Measurements from ENCODE around the gene ZNF197.

DNA sequence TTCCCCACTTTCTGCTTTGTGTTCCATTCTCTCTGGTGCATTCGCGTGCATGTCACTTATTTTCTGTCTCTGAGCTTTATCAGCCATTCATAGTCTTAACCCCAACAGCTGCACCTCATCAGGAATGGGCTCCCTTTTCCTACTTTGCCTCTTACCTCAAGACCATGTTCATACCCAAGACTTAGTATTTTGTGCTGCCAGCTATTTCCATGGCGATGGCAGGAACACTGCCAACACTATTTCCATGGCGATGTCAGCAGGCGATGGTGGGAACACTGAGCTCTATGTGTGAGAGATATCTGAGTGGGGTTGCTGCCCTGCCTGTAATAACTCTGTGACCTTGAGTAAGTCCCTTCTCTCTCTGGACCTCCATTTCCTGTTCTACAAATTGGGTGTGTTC, 29.2 kb downstream of the ZNF197 start:
- TF ChIP-seq, protein P1, sequence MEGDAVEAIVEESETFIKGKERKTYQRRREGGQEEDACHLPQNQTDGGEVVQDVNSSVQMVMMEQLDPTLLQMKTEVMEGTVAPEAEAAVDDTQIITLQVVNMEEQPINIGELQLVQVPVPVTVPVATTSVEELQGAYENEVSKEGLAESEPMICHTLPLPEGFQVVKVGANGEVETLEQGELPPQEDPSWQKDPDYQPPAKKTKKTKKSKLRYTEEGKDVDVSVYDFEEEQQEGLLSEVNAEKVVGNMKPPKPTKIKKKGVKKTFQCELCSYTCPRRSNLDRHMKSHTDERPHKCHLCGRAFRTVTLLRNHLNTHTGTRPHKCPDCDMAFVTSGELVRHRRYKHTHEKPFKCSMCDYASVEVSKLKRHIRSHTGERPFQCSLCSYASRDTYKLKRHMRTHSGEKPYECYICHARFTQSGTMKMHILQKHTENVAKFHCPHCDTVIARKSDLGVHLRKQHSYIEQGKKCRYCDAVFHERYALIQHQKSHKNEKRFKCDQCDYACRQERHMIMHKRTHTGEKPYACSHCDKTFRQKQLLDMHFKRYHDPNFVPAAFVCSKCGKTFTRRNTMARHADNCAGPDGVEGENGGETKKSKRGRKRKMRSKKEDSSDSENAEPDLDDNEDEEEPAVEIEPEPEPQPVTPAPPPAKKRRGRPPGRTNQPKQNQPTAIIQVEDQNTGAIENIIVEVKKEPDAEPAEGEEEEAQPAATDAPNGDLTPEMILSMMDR (conservative IDR thresholded peaks at IDR 0.05; ENCODE audit: low read length), result no peak
- TF ChIP-seq EZH2phosphoT487 (IDR thresholded peaks at IDR 0.05; ENCODE audit: borderline replicate concordance), result no peak

Data from Loucy (cell line).